M059J (cell line): Measurements from ENCODE around the gene ANAPC15. TPM values are rescaled to one million over a fixed set of nuclear protein-coding genes. Genes with fewer than 3 reads are reported as not detected.

Experiments
- DNase-seq: peaks from one replicate; pipeline ENCODE4 v3.0.0-alpha.2; 2012; ENCODE audit warnings: low read depth
- total RNA-seq: library from RNA; depleted of rRNA; stranded (reverse); fragments of >200 nt; shearing (Covaris generic); gene quantifications from 2 replicates; pipeline ENCODE4 v1.2.3, GENCODE V29; 2014

The ANAPC15 gene
- total RNA-seq, 1 experiment from 2014 or later, result 40.1 TPM

DNA sequence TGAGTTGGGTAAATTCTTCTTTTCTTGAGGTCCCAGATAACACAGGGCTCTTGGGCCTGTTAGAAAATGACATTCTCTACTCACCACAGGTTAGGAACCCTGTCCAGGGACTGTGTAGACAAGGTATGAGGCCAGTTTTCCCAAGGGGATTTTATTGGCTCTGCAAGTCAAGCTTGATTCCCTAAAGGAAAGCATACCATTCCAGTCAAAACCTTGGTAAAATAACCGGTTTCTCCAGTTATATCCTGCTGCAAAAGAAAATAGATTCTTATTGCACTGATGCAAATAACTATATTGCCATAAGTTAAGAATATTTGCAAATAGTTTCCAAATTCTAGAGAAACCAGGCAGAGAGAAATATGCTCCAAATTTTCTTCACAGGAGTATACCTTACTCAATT is 13.5 kb upstream of the ANAPC15 start:
- DNase-seq, result no peak

DNA sequence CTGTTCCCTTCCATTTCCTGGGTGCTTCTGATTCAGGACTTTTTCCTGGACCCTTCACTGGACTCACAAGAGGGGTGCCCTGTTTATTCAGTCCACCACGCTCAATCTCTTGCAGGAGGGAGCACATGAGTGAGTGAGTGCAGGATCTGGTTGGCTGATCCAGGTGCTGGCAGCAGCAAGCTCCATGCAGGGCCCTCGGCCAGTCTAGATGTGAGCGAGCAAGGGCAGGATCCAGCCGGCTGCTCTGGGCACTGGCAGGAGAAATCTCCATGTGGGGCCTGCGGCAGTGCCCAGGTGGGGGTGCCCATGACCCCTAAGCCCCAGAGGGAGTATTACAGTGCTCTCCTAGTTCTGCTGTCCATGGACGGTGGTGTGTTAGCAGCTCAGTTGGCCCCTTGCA is 11.6 kb upstream of the ANAPC15 start:
- DNase-seq, result no peak

DNA sequence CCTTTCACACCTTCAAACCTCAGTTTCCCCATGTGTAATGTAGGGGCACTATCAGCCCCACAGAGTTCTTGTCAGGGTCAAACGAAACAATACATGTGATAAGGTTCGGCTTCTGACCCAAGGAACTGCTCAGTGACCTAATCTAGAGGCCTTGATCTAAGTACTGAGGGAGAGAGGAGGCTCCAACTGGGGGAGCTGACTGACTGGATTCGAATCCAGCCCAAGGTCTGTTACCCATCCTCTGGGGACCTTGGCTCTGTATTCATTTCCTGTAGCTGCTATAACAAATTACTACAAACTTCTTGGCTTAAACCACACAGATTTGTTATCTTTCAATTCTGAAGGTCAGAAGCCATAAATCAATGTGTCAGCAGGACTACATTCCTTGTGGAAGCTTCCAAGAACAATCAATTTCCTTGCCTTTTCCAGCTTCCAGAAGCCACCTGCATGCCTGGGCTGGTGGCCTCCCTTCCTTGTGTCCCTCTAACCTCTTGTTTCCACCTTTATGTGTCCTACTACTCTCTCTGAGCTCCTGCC is 10.7 kb upstream of the ANAPC15 start:
- peak; percentile 33 for DNase-seq

DNA sequence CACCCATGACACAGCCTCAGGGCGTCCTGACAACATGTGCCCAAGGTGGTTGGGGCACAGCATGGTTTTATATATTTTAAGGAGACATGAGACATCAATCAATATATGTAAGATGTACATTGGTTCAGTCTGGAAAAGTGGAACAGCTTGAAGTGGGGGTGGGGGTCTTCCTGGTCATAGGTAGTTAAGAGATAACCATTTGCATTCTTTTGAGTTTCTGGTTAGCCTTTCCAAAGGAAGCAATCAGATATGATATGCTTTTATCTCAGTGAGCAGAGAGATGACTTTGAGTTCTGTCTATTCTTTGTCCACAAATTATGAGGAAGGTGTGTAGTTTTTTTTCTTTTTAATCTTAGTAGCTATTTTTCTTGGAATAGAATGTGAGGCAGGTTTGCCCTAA is 10.1 kb upstream of the ANAPC15 start:
- DNase-seq, result no peak

DNA sequence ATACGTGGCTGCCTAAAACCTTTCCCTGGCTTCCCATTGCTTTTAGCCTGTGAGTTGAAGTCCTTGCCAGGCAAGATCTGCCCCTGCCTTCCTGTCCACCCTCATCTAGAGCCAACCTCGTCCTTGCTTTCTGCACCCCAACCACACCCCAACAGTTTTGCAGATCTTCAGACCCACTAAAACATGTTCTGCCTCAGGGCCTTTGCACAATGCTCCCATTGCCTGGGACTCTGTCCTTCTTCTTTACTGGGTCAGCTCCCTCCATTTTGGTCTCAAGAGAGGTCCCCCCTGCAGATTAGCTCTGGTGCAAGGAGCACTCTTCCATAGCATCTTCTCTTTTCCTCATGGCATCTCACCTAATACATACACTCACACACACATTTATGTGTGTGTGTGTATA is 8.4 kb upstream of the ANAPC15 start:
- no peak for DNase-seq

DNA sequence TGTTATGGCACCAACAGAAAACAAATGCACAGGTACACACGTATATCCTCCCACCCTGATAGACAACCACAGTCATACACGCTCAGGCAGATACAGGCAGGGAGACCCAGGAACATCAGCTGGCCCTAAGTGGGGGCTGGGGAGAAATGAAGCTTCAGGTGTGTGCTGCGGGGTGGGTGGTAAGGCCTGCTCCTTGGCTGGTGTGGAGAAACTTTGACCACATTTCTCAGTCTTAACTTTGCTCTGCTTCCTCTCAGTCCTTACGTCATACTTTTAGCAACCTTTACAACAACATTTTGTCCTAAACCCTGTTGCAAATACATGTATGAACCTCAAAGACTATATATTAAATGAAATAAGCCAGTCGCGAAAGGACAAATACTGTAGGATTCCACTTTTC is 6.7 kb upstream of the ANAPC15 start:
- no peak for DNase-seq

DNA sequence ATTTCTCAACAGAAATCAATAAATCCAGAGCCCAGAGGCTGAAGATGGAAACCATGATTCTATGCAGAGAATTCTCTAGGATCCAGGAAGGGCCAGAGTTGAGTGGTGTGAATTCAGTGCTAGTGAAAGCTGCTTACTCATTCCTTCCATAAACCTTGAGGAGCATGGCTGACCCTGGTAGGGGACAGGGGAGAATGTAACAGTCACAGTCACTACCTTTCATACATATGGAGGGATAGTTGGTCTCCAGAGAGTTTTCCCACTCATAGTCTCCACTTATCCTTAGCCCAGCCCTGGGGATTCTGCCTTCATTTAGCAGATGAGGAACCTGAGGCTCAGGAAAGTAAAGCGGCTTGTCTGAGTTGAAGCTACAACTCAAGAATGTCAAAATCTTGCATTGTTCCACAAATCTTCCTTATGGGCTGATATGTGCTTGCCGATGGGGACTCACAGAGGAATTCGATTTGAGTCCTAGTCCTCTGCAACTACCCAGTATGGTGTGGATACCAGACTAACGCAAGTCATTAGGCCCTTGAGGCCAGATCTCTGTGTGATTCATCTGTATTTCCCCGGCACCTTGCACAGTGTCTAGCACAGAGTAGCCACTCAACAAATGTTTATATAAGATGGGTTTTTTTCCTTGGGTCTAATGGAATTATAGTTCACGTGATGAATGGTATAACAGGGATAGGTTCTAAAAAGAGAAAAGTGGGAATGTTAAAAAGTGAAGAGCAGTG is 3.7 kb upstream of the ANAPC15 start:
- DNase-seq, result peak; percentile 31

DNA sequence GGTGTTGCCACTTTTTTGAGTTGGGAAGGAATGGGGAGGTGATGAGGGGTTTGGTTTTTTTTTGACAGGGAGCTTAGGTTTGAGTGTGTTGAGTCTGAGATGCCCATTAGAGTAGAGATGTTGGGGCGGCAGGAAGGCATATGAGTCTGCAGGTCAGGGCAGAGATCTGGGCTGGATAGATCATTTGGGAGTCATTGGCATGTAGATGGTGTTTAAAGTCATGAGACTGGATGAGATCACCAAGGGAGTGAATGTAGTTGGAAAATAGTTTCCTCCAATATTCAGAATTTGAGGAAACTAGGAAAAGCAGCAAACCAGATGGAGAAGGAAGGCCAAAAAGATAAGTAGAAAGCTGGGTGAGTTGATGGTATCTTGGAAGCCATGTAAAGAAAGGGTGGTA is 2.1 kb upstream of the ANAPC15 start:
- no peak for DNase-seq

DNA sequence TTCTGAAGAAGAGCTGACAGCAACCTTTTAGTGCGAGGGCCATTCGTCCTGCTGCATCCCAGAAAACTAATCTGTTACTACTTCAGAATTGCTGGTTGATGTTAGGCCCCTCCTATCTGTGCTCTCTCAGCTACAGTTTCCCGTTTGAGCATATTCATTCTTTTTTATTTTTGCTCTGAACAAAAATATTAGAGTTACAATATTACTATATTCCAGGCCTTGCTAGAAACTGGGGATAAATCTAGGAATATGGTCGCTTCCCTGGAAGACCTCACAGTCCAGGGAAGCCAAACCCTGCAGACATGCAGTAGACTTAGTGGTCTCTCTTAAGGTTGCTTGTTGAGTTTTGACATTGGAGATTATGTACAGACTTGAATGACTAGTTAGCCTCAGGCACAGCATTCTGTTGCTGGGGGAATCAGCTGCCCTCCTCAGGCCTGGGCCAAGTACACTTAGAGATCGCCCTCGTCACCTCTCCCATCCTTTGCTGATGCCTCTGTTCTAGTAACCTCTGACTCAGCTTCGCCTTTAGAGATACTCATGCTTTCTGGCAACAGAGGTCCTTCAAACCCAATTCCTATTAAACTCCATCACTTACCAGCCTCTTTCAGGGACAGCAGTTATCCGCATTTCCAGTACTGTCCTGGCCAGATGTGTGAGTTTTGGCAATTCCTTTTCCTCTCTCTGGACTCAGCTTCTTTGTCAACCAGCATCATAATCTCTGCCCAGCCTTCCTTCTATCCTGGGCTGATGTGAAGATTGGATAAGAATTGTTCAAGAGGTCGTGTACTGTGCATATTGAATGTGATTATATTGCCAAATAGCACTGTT is 698 bp upstream of the ANAPC15 start:
- peak; percentile 80 for DNase-seq

DNA sequence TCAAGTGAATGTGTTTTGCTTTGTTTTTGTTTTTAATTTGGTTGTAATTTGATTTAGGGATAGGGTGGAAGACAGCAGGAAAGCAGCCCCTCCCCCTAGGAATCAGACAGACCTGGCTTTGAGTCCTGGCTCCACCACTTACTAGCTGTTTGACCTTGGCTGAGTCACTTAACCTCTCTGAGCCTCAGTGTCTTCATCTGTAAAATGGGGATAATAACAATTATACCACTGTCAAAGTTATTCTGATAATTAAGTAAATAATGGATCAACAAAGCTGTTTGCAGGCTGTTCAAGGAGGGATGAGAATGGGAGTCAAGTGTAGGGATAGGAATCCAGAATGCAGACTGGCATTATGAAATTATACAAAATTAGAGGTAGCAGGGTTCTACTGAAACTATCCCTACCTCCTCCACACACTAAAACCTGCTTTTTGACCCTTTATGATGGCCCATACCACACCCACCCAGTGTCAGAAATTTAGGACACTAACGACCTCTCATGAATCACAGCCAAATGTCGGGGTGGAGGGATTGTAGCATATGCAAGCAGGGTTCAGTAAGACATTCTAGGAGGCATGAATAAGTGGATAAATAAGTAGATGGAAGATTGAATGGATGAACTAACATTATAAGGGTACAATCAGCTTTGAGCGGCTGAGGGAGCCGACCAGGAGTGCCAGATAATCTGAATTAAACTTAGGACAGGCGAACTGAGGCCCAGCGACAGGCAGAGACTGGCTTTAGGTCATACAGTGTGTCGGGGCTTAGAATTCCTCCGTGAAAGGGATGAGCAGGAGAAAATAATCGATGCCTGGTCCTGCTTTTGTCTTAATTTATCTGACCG is 974 bp downstream of the ANAPC15 start:
- no peak for DNase-seq

DNA sequence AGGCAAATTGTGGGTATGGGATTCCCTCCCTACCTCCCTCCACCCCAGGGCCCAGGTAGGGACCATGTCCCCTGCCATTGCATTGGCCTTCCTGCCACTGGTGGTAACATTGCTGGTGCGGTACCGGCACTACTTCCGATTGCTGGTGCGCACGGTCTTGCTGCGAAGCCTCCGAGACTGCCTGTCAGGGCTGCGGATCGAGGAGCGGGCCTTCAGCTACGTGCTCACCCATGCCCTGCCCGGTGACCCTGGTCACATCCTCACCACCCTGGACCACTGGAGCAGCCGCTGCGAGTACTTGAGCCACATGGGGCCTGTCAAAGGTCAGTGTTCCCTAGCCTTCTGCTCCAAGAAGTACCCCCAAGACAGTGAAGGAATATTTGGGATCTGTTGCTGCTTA is 6.6 kb downstream of the ANAPC15 start, which contains the start of gene TOMT:
TOMT (plus strand) TSS at position 37 of the 400 bp plus-strand sequence; CDS start at position 65, 28 bp downstream.
- DNase-seq, result no peak

DNA sequence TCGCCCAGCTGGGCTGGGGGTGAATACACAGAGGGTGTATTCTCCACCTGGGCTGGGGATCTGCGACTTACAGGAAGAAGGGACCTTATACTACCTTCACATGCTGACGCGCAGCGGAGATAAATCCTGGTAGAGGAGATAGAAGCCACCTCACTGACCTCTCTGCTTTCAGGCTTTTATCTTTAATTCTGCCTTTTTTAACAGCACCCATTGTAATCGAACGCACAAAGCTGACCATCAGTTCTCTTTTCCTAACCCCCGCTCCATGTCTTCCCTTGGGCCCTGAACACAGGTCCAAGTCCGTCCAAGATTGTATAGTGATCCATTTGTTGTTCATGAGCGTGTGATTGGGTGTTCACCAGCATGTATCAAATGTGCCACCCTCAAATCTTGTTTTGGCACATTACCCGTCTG is 8.7 kb downstream of the ANAPC15 start:
- DNase-seq, result no peak

DNA sequence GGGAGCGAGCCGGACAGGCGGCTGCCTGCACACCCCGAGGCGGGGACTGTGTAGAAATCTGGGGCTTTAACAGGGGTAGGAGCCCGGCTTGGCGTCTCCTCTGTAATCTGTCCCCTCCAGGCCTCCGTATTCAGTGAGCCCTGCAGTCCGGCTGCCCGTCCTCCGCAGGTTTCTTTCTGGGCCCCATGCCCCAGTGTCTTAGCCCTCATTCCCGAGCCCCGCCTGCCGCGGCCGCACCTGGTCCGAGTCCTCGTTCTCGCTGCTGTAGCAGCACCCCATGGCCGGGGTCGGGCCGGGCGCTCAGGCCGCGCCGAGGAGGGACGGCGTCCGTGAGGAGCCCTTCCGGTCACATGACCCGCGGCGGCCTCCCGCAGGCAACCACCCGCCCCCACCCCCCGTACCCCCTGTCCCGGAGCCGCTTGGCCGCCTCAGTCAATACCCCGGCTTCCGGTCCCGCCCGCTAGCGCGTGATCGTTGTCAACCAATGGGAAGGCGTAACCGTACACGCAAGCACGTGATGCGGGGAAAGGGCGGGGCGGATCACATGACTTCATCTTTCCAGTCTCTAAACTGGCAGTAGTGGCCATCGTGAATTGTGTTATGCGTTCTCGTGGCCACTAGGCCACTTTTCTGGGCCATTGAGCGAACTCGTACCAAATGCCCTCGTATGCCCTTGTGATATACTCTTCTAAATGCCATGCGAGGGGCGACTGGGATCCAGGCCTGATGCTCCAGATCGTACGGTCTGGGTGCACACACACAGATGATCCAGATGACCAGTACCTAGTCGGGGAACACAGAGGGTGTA is 9.3 kb downstream of the ANAPC15 start, which contains the start of gene LAMTOR1:
LAMTOR1 (minus strand) TSS at position 352 of the 808 bp plus-strand sequence; CDS start at position 279, 73 bp downstream.
- DNase-seq, result peak; percentile 98

DNA sequence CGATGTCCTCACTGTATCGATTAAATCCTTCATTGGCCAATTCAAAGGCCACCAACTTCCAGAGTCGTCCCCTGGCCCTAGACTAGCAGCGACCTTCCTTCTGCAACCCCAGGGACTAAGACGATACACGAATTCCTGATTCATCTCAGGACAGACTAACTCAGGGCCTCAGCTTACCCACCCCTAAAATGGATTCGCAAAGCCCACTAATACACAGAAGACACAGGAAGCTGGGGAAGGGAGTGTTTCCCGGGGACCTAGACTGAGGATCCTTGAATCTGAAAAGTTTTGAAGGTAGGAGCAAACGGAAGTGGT is 9.9 kb downstream of the ANAPC15 start:
- DNase-seq, result no peak

DNA sequence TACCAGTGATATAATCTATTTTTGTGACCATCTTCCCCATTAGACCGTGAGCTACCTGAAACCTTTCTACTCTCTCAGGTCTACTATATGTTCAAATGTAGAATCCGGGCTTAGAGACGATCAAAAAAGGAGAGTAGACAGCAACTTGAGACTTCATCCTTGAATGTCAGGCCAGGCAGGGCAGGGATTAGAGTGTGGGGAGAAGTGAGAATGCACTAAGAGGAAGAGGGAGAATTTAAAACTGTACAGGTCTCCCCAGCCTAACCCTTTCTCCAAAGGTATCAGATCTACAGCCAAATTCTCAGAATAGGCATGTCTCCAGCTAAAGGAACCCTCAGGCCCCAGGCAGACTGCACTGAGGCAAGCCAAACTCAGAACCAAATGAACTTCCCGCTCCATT is 10.3 kb downstream of the ANAPC15 start:
- no peak for DNase-seq

DNA sequence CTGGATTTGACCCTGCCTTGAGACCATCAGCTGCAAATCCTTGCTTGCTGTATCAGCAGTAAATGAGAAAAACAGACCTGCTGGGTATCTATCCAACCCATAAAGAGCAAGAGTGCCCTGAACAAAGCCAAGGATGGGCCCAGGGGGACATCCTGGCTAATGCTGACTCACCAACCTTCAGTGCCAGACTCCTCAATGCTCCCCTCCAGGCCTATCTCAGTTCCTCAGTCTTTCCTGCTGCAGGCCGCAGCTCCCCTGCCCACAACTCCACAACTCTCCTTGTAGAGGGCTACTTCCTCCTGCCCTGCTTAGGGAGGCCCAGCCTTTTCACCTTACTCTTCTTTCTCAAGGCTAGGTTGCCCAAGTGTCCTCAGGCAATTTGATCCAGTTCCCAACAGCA is 12.0 kb downstream of the ANAPC15 start:
- DNase-seq, result no peak

DNA sequence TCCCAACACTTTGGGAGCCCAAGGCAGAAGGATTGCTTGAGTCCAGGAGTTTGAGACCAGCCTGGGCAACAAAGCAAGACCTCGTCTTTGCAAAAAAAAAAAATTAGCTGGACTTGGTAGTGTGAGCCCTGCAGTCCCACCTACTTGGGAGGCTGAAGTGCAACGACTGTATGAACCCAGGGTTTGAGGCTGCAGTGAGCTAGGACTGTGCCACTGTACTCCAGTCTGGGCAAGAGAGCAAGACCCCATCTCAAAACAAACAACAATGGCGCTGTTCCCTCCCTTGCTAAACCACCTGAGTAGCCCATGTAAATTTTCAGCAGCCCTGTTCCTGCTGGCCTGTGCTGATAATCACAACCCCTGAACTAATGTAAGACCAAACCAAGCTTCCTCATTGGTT is 12.5 kb downstream of the ANAPC15 start:
- DNase-seq, result no peak

DNA sequence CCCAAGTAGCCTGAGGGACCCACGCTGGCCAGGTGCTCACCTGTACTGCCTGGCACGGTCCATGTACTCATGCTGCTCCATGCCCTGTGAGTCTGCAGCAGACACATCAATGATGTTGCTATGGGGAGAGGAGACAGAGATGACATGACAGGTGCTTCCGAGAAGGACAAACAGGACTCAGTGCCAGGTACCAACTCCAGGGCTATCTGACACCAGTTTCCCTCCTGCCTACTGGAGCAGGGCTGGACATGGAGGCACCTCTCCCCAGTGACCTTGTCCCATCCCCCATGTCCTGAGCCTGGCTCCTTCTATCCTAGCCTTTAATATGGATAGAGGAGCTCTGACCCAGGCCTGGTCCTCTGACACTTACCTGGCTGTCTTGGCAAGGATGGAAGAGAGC is 13.8 kb downstream of the ANAPC15 start:
- DNase-seq, result no peak

DNA sequence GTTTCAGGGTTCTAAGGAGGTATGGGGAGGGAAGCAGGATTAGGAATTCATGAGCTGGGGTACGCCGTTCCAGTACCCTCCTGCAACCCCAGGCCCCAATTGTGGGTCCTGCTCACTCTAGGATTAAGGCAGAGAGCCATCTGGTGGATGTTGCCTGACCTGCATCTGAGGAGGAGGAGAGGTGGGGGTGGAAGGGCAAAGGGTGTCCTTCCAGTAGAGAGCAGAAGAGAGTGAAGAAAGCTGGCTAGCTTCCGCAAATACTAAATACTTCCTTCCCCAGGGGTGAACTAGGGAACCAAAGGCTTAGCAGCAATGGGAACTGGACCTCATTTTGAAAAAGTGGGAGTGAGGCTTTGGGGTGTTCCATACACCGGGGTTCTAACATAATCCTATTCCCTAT is 21.2 kb downstream of the ANAPC15 start:
- peak; percentile 56 for DNase-seq

DNA sequence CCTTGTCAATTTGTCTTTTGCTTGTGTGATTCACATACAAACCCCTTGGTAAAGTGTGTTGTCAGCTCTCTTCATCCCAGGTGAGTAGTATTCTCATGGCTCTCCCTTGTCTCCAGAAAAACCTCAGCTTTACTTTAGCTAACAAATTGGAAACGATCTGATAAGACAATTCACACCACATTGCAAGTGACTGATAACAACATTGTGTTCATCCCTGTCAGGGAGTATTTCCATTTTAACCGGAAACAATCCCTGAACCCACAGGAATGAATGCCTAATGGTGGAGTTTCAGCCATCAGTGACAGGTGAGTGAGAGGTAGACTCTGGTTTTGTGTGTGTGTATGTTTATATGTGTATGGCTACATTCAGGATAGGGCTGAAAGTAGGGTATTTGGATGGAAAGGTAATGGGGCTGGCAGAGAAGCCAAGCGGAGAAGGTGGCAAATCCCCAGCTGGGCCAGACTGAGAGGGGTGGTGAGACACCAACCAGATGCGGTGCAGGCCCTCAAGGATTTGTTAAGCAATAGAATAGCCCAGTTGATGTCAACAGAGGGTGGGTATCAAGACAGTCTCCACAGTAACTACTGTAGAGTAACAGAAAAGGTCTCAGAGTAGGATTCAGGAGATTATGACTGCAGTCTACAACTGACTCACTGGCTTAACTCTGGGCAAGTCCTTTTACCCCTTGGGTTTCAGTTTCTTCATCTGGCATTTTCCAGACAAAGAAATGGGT is 24.3 kb downstream of the ANAPC15 start:
- DNase-seq, result no peak
